Type B pancreatic cell (in vitro differentiated cells): ENCODE results near the gene OPRD1. TPM values are rescaled to one million over a fixed set of nuclear protein-coding genes. Genes with fewer than 3 reads are reported as not detected.

Experiments
- DNase-seq: peaks from one replicate; pipeline ENCODE4 v3.0.0; 2021; ENCODE audit warnings: mixed read lengths; ENCODE audit not compliant: unreplicated experiment; ENCODE audit errors: extremely low spot score
- H3K27ac Mint-ChIP-seq: 2 replicates; pipeline ENCODE4 v1.8.0; 2021; ENCODE audit warnings: mild to moderate bottlenecking, mixed read lengths
- H3K27me3 Mint-ChIP-seq: 2 replicates; pipeline ENCODE4 v1.8.0; 2021; ENCODE audit warnings: mixed read lengths
- H3K36me3 Mint-ChIP-seq: 2 replicates; pipeline ENCODE4 v1.8.0; 2021; ENCODE audit warnings: mixed read lengths
- H3K4me1 Mint-ChIP-seq: one replicate; pipeline ENCODE4 v1.8.0; 2021; ENCODE audit warnings: mixed read lengths; ENCODE audit not compliant: unreplicated experiment
- H3K4me3 Mint-ChIP-seq: 2 replicates; pipeline ENCODE4 v1.8.0; 2021; ENCODE audit warnings: mild to moderate bottlenecking, mixed read lengths
- H3K9me3 Mint-ChIP-seq: 2 replicates; pipeline ENCODE4 v1.8.0; 2021; ENCODE audit warnings: mixed read lengths
- CTCF ChIP-seq: fragments of 200-600 bp; sonication (generic); conservative IDR thresholded peaks from 2 replicates; pipeline ENCODE4 v1.5.0; 2021; ENCODE audit warnings: antibody characterized with exemption, mild to moderate bottlenecking
- total RNA-seq: library from RNA; stranded (reverse); gene quantifications from 2 replicates; pipeline ENCODE4 v1.2.1, GENCODE V29; 2021; ENCODE audit warnings: low replicate concordance

The OPRD1 gene
- total RNA-seq, 1 donor from 2014 or later, result 1.1 TPM

- no peak overlapping the region for H3K4me3 Mint-ChIP-seq
- H3K36me3 Mint-ChIP-seq, result no peaks in the 10 kb centered on the region
- no peak for DNase-seq
- no peak overlapping the region for H3K27ac Mint-ChIP-seq
- no peak for TF ChIP-seq CTCF
- no peaks in the 10 kb centered on the region for H3K27me3 Mint-ChIP-seq
- H3K9me3 Mint-ChIP-seq, result no peaks in the 10 kb centered on the region
- H3K4me1 Mint-ChIP-seq, result peaks cover 32% of the 10 kb centered on the region
Measured at GRCh38 chr1:28899267-28899666, 87.3 kb downstream of the OPRD1 start.

GRCh38 chr1:28900562-28900961, 88.6 kb downstream of the OPRD1 start:
- no peak overlapping the region for H3K27ac Mint-ChIP-seq
- DNase-seq, result no peak
- H3K4me1 Mint-ChIP-seq, result peaks cover 26% of the 10 kb centered on the region
- H3K36me3 Mint-ChIP-seq, result no peaks in the 10 kb centered on the region
- H3K4me3 Mint-ChIP-seq, result no peak overlapping the region
- H3K9me3 Mint-ChIP-seq, result no peaks in the 10 kb centered on the region
- no peaks in the 10 kb centered on the region for H3K27me3 Mint-ChIP-seq
- TF ChIP-seq CTCF, result no peak

GRCh38 chr1:28902738-28903137, 90.8 kb downstream of the OPRD1 start:
- H3K27me3 Mint-ChIP-seq, result no peaks in the 10 kb centered on the region
- H3K4me3 Mint-ChIP-seq, result no peak overlapping the region
- DNase-seq, result no peak
- peaks cover 5% of the 10 kb centered on the region for H3K36me3 Mint-ChIP-seq
- H3K4me1 Mint-ChIP-seq, result peaks cover 21% of the 10 kb centered on the region
- no peak for TF ChIP-seq CTCF
- H3K27ac Mint-ChIP-seq, result no peak overlapping the region
- no peaks in the 10 kb centered on the region for H3K9me3 Mint-ChIP-seq

- no peak for DNase-seq
- Mint-ChIP-seq H3K9me3 (no peaks in the 10 kb centered on the region), H3K27ac (no peak overlapping the region), H3K27me3 (no peaks in the 10 kb centered on the region), H3K36me3 (peaks cover 5% of the 10 kb centered on the region), H3K4me3 (no peak overlapping the region), H3K4me1 (peaks cover 11% of the 10 kb centered on the region)
- no peak for TF ChIP-seq CTCF
Measured at GRCh38 chr1:28905921-28906666, 94.1 kb downstream of the OPRD1 start.

- Mint-ChIP-seq H3K9me3 (no peaks in the 10 kb centered on the region), H3K27ac (no peak overlapping the region), H3K4me3 (no peak overlapping the region), H3K4me1 (peaks cover 15% of the 10 kb centered on the region), H3K36me3 (peaks cover 5% of the 10 kb centered on the region), H3K27me3 (no peaks in the 10 kb centered on the region)
- TF ChIP-seq CTCF, result no peak
- no peak for DNase-seq
Measured at GRCh38 chr1:28909198-28909597, 97.2 kb downstream of the OPRD1 start.
